Mammary epithelial cell (primary cell): ENCODE measurements around the gene RGS4.

ENCODE experiments used
- EZH2 ChIP-seq: IDR thresholded peaks from 2 replicates; pipeline ENCODE4 v1.6.1; 2012; ENCODE audit warnings: low read length, inconsistent platforms, borderline replicate concordance
- TF ChIP-seq, protein P1 (sequence below), 2 donors: IDR thresholded peaks in 1 of 2; conservative IDR thresholded peaks in 1 of 2; 2 replicates each; pipeline ENCODE4 v1.5.1; 2011 to 2012; ENCODE audit warnings: inconsistent platforms in 2 of 2, low read length in 2 of 2, mild to moderate bottlenecking in 2 of 2, control low read depth in 1 of 2, low read depth in 1 of 2; ENCODE audit not compliant: insufficient read depth in 1 of 2; ENCODE audit errors: extremely low read depth in 1 of 2

DNA sequence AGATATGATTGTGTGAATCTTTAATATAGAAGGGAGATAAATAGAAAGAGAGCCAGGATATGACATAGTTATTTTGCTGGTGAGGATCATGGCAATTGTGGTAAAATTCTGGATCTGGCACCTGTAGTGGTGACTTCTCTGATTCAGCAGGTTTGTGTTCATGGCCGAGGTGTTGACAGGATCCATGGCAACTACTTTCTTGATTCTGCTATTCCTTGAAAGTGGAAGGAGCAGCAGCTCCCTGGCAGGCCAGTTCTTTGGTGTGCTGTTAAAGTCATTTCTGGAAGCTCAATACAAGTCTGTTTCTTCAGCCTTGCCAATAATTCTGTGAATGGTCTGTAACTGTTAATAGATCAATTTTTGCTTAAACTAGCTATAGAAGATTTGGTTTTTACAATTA is 33.4 kb downstream of the RGS4 start:
- TF ChIP-seq, protein P1, sequence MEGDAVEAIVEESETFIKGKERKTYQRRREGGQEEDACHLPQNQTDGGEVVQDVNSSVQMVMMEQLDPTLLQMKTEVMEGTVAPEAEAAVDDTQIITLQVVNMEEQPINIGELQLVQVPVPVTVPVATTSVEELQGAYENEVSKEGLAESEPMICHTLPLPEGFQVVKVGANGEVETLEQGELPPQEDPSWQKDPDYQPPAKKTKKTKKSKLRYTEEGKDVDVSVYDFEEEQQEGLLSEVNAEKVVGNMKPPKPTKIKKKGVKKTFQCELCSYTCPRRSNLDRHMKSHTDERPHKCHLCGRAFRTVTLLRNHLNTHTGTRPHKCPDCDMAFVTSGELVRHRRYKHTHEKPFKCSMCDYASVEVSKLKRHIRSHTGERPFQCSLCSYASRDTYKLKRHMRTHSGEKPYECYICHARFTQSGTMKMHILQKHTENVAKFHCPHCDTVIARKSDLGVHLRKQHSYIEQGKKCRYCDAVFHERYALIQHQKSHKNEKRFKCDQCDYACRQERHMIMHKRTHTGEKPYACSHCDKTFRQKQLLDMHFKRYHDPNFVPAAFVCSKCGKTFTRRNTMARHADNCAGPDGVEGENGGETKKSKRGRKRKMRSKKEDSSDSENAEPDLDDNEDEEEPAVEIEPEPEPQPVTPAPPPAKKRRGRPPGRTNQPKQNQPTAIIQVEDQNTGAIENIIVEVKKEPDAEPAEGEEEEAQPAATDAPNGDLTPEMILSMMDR (conservative IDR thresholded peaks at IDR 0.05 in 1 of 2, IDR thresholded peaks at IDR 0.05 in 1 of 2; ENCODE audit: extremely low read depth in 1 of 2, insufficient read depth in 1 of 2, low read depth in 1 of 2, low read length in 2 of 2), result no peak
- TF ChIP-seq EZH2, result no peak
